Pancreas (tissue), 10 donors: Measurements from ENCODE around the gene ERF. TPM values are rescaled to one million over a fixed set of nuclear protein-coding genes. Genes with fewer than 3 reads are reported as not detected.

Experiments
- ATAC-seq, 4 donors: fragments of 200-7000 bp; cut with Tn5 transposase; one replicate each; pipeline versions ENCODE4 v1.8.0 to v1.9.1; 2020; ENCODE audit warnings: mild to moderate bottlenecking in 4 of 4, moderate library complexity in 4 of 4
- DNase-seq, 6 donors: peaks; one replicate each; pipeline ENCODE4 v3.0.0-alpha.2; 2020
- FAIRE-seq: peaks from 2 replicates; lab custom pipeline; 2012; peaks lifted over from hg19 to GRCh38; lab: Jason Lieb, UNC
- H3K27ac ChIP-seq, 4 donors: fragments of 200-600 bp; sonication (generic); 1 replicate in 3 of 4; 2 replicates in 1 of 4; pipeline versions ENCODE4 v1.5.0 to v1.8.0; 2020
- H3K27me3 ChIP-seq, 4 donors: fragments of 200-600 bp; one replicate each; pipeline ENCODE4 v1.8.0; 2021
- H3K36me3 ChIP-seq, 3 donors: fragments of 200-600 bp; sonication (generic) in 1 of 3; one replicate each; pipeline versions ENCODE4 v1.5.0 to v1.8.0; 2020 to 2021
- H3K4me1 ChIP-seq, 3 donors: fragments of 200-600 bp; one replicate each; pipeline ENCODE4 v1.8.0; 2021
- H3K4me3 ChIP-seq, 4 donors: fragments of 200-600 bp; sonication (generic) in 2 of 4; one replicate each; pipeline versions ENCODE4 v1.5.0 to v1.8.0; 2020 to 2021
- H3K9me3 ChIP-seq, 4 donors: fragments of 200-600 bp; one replicate each; pipeline ENCODE4 v1.8.0; 2021
- WGBS, 2 donors: extraction: QIAGEN DNeasy Blood & Tissue Kit; methylation state at CpG; one replicate each; pipeline ENCODE4 v1.1.7; 2013; 5-methylcytosine and 5-hydroxymethylcytosine counted together
- intact Hi-C, 3 donors: fragments of 100-400 bp; cut with DNase I; formaldehyde crosslinking; loops; one replicate each; pipeline versions ENCODE4 v1.11.1 to v1.14.2; 2022
- polyA plus RNA-seq, 2 donors: library from polyadenylated mRNA; stranded (reverse); fragments of 200-250 nt; gene quantifications; one replicate each; pipeline ENCODE4 v1.2.3, GENCODE V29; 2013
- total RNA-seq, 6 donors: library from RNA; stranded (reverse); fragmentation: NEBNext Ultra II Directional in 4 of 6; extraction: Animal tissue kit (Norgen Biotek cat#: 25700) in 4 of 6; gene quantifications; one replicate each; pipeline versions ENCODE4 v1.2.1 to v1.2.4, GENCODE V29; 2021 to 2023
- TF ChIP-seq, protein P1 (sequence below), 4 donors: fragments of 200-600 bp; sonication (generic) in 3 of 4; IDR thresholded peaks; one replicate each; pipeline versions ENCODE4 v1.5.0 to v1.8.0; 2021; ENCODE audit warnings: antibody characterized with exemption in 4 of 4
- donor health status: healthy with polysubstance abuse.
- donor health status: DM: no; HTN: no; CAD: no; lungs with moderate emphysema.
- donor health status: DM: no; HTN: no; CAD: no.
- donor health status: control.
- donor health status: control.
- donor health status: Bipolar disorder and iron deficiency.
- donor health status: DM: yes; HTN: yes; CAD: no.
- donor health status: DM: no; HTN: no; CAD: no.
- donor health status: DM: no; HTN: no; CAD: no.
- donor health status: DM: yes; HTN: yes; CAD: no.

The ERF gene
- total and polyA plus RNA-seq, 8 donors = 20.5 to 48.5 (median 22.9) TPM

DNA sequence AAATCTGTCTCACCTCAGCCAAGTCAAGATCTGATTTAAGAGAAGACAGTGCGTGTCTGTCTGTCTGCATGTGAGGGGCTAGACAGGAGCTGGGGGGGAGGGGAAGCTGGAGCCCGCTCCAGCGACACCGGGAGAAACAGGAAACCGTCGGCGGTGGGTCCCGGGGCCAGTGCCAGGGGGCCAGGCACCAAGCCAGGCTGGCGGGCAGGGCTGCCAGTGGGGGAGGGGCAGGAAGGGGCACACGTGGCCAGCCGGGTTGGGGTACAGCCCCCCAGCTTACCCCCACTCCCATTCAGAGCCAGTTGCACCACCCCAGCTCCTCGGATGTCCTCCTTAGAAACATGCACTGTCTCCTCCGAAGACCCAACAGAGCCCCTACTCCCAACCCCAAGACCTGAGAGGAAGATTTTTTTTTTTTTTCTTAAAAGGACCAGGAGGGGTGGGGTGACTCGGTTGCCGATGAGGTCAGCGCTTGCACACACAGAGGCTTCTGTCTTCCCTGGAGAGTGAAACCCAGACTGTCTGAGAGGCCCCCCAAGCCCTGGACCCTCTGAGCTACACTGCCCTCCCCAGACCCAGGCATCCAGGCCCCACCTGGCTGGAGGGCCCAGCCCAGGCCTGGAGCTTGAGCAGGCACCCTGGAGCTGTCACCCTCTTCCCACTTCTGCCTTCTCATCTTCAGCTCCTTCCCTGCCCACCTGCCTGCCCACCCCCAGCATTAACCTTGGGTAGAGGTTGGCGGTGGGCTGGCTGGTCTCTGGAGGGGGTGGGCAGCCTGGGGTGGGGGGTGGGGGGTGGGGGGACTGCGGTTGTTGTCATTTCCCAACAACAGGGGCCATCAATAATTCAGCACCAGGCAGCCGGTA is 4.0 kb downstream of the ERF start:
- peak in 5 of 6 donors; percentile 31 to 77 (median 66) for DNase-seq

DNA sequence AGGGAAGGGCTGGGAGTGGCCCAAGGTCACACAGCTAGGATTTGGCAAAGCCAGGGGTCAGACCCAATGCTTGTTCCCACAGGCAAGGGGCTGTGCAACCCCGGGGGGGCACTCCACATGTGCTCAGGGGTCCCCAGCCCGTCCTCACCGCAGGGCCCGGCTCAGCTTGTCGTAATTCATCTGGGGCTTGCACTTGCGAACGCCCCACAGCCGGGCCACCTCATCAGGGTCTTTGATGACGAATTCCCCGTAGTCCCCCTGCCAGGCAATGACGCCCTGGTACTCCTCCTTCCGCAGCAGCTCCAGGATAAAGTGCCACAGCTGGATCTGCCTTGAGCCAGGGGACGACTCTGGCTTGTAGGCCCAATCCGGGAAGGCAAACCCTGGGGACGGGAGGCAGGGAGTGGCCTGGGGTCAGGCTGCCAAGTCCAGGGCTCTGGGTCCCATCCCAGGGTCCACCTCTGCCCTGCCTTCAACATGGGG is 4.7 kb downstream of the ERF start:
- peak overlapping the region in 3 of 4 donors; percentile 33 to 97 (median 46) for H3K27ac ChIP-seq
- DNase-seq = peak in 2 of 6 donors; percentile 50 to 74

More for the DNA sequence above, 4.0 kb downstream of the ERF start:
- Histone ChIP-seq H3K27ac (peak overlapping the region in 3 of 4 donors; percentile 33 to 97 (median 46)), H3K9me3 (no peaks in the 10 kb centered on the region), H3K36me3 (peaks cover 0 to 15% (median 9%) of the 10 kb centered on the region in 3 donors), H3K4me1 (peaks cover 0 to 20% (median 0%) of the 10 kb centered on the region in 3 donors), H3K4me3 (no peak overlapping the region), H3K27me3 (no peaks in the 10 kb centered on the region)
- intact Hi-C loops = no loop called here
- ATAC-seq = no peak
- no peak for FAIRE-seq
- TF ChIP-seq, protein P1, sequence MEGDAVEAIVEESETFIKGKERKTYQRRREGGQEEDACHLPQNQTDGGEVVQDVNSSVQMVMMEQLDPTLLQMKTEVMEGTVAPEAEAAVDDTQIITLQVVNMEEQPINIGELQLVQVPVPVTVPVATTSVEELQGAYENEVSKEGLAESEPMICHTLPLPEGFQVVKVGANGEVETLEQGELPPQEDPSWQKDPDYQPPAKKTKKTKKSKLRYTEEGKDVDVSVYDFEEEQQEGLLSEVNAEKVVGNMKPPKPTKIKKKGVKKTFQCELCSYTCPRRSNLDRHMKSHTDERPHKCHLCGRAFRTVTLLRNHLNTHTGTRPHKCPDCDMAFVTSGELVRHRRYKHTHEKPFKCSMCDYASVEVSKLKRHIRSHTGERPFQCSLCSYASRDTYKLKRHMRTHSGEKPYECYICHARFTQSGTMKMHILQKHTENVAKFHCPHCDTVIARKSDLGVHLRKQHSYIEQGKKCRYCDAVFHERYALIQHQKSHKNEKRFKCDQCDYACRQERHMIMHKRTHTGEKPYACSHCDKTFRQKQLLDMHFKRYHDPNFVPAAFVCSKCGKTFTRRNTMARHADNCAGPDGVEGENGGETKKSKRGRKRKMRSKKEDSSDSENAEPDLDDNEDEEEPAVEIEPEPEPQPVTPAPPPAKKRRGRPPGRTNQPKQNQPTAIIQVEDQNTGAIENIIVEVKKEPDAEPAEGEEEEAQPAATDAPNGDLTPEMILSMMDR (IDR thresholded peaks at IDR 0.05) = no peak
- 41 to 42% methylated on average over 13 to 19 of the region's 19 CpGs for WGBS, 2 donors

DNA sequence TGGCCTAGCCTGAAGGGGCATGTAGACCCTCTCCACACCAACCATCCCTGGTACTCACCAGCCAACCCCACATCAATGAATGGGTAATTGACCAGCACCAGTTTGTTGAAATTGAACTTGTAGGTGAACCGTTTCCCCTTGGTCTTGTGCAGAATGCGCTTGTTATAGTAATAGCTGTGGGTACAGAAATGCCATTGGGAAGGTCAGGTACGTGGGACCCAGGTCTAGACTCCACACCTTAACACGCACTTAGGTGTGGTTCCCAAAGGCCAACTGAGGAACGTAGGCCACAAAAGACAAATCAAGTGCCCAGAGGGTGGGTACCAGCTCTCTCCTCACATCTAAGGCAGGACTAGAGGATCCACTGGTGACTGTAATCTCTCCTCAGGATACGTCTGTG is 5.2 kb downstream of the ERF start:
- H3K4me1 ChIP-seq = peaks cover 0 to 20% (median 0%) of the 10 kb centered on the region in 3 donors
- no peaks in the 10 kb centered on the region for H3K9me3 ChIP-seq
- H3K27ac ChIP-seq = no peak overlapping the region
- H3K36me3 ChIP-seq = peaks cover 0 to 15% (median 9%) of the 10 kb centered on the region in 3 donors
- intact Hi-C loops = loop anchor here in 1 of 3 donors (10.0 kb wide), 2 partner anchors 45 to 185 kb away; no protein-coding TSS in a partner anchor
- no peak for DNase-seq
- no peak for ATAC-seq
- WGBS, 2 donors = 72 to 75% methylated on average over 6 of the region's 6 CpGs
- TF ChIP-seq, protein P1 (IDR thresholded peaks at IDR 0.05) = no peak
- H3K4me3 ChIP-seq = no peak overlapping the region
- no peak for FAIRE-seq
- H3K27me3 ChIP-seq = no peaks in the 10 kb centered on the region

More for the DNA sequence above, 4.7 kb downstream of the ERF start:
- intact Hi-C loops = no loop called here
- peaks cover 0 to 20% (median 0%) of the 10 kb centered on the region in 3 donors for H3K4me1 ChIP-seq
- ATAC-seq (no peak), FAIRE-seq (no peak)
- no peak overlapping the region for H3K4me3 ChIP-seq
- peaks cover 0 to 15% (median 9%) of the 10 kb centered on the region in 3 donors for H3K36me3 ChIP-seq
- WGBS, 2 donors = 65 to 73% methylated on average over 15 of the region's 15 CpGs
- no peaks in the 10 kb centered on the region for H3K27me3 ChIP-seq
- TF ChIP-seq, protein P1 (IDR thresholded peaks at IDR 0.05) = no peak
- no peaks in the 10 kb centered on the region for H3K9me3 ChIP-seq

DNA sequence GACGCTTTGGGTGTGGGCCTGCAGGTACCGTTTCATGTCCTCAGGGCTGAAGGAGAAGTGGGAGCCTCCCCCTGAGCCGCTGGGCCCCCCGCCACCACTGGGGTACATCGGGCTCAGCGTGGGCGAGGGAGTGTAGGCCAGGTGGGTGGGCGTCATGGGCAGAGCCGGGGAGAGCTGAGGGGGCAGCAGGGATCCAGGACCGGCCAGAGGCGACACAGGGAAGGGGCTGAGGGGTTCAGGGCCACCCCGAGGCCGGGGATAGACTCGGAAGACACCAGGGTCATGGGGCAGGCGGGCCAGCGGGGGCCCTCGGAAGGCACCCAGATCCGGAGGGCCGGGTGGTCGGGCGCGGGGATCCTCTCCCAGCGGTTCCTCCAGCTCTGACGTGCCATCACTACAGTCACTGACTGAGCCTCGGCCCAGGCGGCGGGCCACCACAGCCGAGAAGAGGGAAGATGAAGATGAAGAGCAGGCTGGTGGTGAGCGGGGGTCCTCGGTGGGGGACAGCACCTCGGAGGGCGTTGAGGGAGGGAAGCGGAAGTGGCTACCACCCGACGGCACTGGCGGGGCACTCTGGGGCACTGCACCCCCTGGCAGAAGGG is 5.7 kb downstream of the ERF start:
- TF ChIP-seq, protein P1 (IDR thresholded peaks at IDR 0.05) = no peak
- no peak overlapping the region for H3K27ac ChIP-seq
- H3K27me3 ChIP-seq = no peaks in the 10 kb centered on the region
- H3K36me3 ChIP-seq = peaks cover 0 to 15% (median 9%) of the 10 kb centered on the region in 3 donors
- no peaks in the 10 kb centered on the region for H3K9me3 ChIP-seq
- WGBS, 2 donors = 88 to 89% methylated on average over 33 to 36 of the region's 36 CpGs
- H3K4me1 ChIP-seq = peaks cover 0 to 20% (median 0%) of the 10 kb centered on the region in 3 donors
- no peak for FAIRE-seq
- peak in 1 of 6 donors; percentile 80 for DNase-seq
- intact Hi-C loops = loop anchor here in 1 of 3 donors (10.0 kb wide), 2 partner anchors 46 to 186 kb away; no protein-coding TSS in a partner anchor
- H3K4me3 ChIP-seq = no peak overlapping the region
- ATAC-seq = no peak
